KMS-11 (cell line): Measurements from ENCODE around the gene LMF2.
A peak's percentile ranks its signal among the peaks of the same experiment; 100 is the strongest.

Experiments used
- H2AFZ ChIP-seq: fragments of 200-600 bp; sonication (generic); 2 replicates; pipeline ENCODE4 v1.6.1; 2016; ENCODE audit warnings: antibody characterized with exemption, mixed run types, low read depth
- H3K27ac ChIP-seq: fragments of 200-600 bp; sonication (generic); 2 replicates; pipeline ENCODE4 v1.6.1; 2016; ENCODE audit warnings: mild to moderate bottlenecking, mixed run types
- H3K27me3 ChIP-seq: fragments of 200-600 bp; sonication (generic); 2 replicates; pipeline ENCODE4 v1.6.1; 2017; ENCODE audit warnings: mild to moderate bottlenecking, low read depth, mixed run types, moderate library complexity; ENCODE audit not compliant: insufficient read depth
- H3K36me3 ChIP-seq: fragments of 200-600 bp; sonication (generic); 2 replicates; pipeline ENCODE4 v1.6.1; 2017; ENCODE audit warnings: mild to moderate bottlenecking, mixed run types; ENCODE audit not compliant: insufficient read depth
- H3K4me1 ChIP-seq: fragments of 200-600 bp; sonication (generic); 2 replicates; pipeline ENCODE4 v1.6.1; 2016; ENCODE audit warnings: mild to moderate bottlenecking, low read depth, mixed run types; ENCODE audit not compliant: poor library complexity, severe bottlenecking
- H3K4me2 ChIP-seq: fragments of 200-600 bp; sonication (generic); 2 replicates; pipeline ENCODE4 v1.7.0; 2016; ENCODE audit warnings: mild to moderate bottlenecking, mixed run types
- H3K4me3 ChIP-seq: fragments of 200-600 bp; sonication (generic); IDR thresholded peaks from 2 replicates; pipeline ENCODE4 v1.6.1; 2017; ENCODE audit warnings: low read depth, low read length, mixed read lengths; ENCODE audit not compliant: insufficient read depth
- H3K79me2 ChIP-seq: fragments of 200-600 bp; sonication (generic); 2 replicates; pipeline ENCODE4 v1.6.1; 2016; ENCODE audit warnings: low read depth, mixed run types; ENCODE audit not compliant: insufficient read depth
- H3K9ac ChIP-seq: fragments of 200-600 bp; sonication (generic); 2 replicates; pipeline ENCODE4 v1.6.1; 2016; ENCODE audit warnings: mild to moderate bottlenecking, mixed run types
- H4K20me1 ChIP-seq: fragments of 200-600 bp; sonication (generic); 2 replicates; pipeline ENCODE4 v1.6.1; 2016; ENCODE audit warnings: mild to moderate bottlenecking, mixed run types; ENCODE audit not compliant: insufficient read depth
- CTCF ChIP-seq: fragments of 200-600 bp; sonication (generic); conservative IDR thresholded peaks from 2 replicates; pipeline ENCODE4 v1.6.1; 2017; ENCODE audit warnings: low read depth, mild to moderate bottlenecking, antibody characterized with exemption, low read length, moderate library complexity, mixed read lengths

LMF2 gene

GRCh38 chr22:50481045-50481439 lies 26.5 kb downstream of the LMF2 start:
- Histone ChIP-seq H3K27me3 (no peaks in the 10 kb centered on the region), H3K4me3 (no peak overlapping the region), H2AFZ (peak overlapping the region; percentile 42; the same call in 1 of the 2 replicates), H3K4me1 (no peaks in the 10 kb centered on the region), H3K9ac (no peak overlapping the region), H3K79me2 (no peaks in the 10 kb centered on the region), H4K20me1 (no peaks in the 10 kb centered on the region), H3K27ac (no peak overlapping the region), H3K4me2 (no peak overlapping the region), H3K36me3 (no peaks in the 10 kb centered on the region)
- TF ChIP-seq CTCF: no peak

GRCh38 chr22:50479721-50480120 lies 27.8 kb downstream of the LMF2 start:
- H3K4me3 ChIP-seq: no peak overlapping the region
- H3K4me2 ChIP-seq: no peak overlapping the region
- no peak for TF ChIP-seq CTCF
- no peaks in the 10 kb centered on the region for H3K36me3 ChIP-seq
- H3K79me2 ChIP-seq: no peaks in the 10 kb centered on the region
- no peaks in the 10 kb centered on the region for H3K4me1 ChIP-seq
- H4K20me1 ChIP-seq: no peaks in the 10 kb centered on the region
- no peak overlapping the region for H3K9ac ChIP-seq
- no peak overlapping the region for H3K27ac ChIP-seq
- H2AFZ ChIP-seq: no peak overlapping the region
- no peaks in the 10 kb centered on the region for H3K27me3 ChIP-seq

DNA sequence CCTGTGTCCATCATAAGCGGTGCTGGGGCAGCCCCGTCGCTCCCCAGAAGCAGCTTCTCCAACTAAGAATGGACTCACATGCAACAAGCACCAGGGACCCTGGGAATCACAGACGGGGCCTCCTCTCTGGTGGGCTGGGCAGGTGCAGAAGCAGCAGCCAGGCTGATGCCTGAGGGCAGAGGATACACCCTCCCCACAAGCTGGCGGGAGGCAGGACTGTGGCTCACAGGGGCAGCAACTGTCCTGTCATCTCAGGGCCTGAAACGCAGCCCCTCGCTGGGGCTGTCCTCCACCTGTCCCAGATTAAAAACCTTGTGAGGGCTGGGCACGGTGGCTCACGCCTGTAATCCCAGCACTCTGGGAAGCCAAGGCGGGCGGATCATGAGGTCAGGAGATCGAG lies 29.6 kb downstream of the LMF2 start:
- Histone ChIP-seq H2AFZ (no peak overlapping the region), H3K27me3 (no peaks in the 10 kb centered on the region), H3K9ac (no peak overlapping the region), H3K4me2 (no peak overlapping the region), H3K36me3 (no peaks in the 10 kb centered on the region), H3K4me3 (no peak overlapping the region), H3K79me2 (peaks cover 14% of the 10 kb centered on the region), H3K27ac (no peak overlapping the region), H3K4me1 (peaks cover 7% of the 10 kb centered on the region), H4K20me1 (no peaks in the 10 kb centered on the region)
- TF ChIP-seq CTCF: no peak

DNA sequence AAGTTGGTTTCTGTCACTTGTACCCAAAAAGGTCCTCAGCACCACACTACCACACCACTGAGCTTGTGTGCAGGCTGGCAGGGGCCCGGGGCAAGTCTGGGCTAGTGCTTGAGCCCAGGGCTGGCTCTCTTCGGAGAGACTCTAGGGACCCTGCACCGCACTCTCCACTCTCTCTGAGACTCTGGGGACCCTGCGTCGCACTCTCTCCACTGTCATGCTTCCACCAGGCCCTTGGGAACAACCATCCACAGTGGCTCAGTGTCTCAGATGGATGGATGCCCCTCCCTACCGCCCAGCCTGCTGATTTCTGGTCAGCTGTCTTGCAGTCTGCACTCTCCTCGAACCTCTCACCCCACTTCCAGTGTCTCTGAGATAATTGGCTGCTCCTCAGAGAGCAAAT lies 30.6 kb downstream of the LMF2 start:
- Histone ChIP-seq H3K36me3 (no peaks in the 10 kb centered on the region), H3K4me1 (peaks cover 17% of the 10 kb centered on the region), H3K9ac (no peak overlapping the region), H3K4me2 (no peak overlapping the region), H4K20me1 (no peaks in the 10 kb centered on the region), H3K79me2 (peaks cover 25% of the 10 kb centered on the region), H3K27me3 (no peaks in the 10 kb centered on the region), H3K27ac (no peak overlapping the region), H2AFZ (no peak overlapping the region), H3K4me3 (no peak overlapping the region)
- no peak for TF ChIP-seq CTCF

GRCh38 chr22:50475652-50476002 lies 31.9 kb downstream of the LMF2 start:
- Histone ChIP-seq H3K36me3 (no peaks in the 10 kb centered on the region), H4K20me1 (no peaks in the 10 kb centered on the region), H3K27ac (no peak overlapping the region), H3K4me2 (peak overlapping the region; percentile 72; the same call in 1 of the 2 replicates), H3K4me1 (peaks cover 30% of the 10 kb centered on the region), H3K79me2 (peaks cover 37% of the 10 kb centered on the region), H3K27me3 (no peaks in the 10 kb centered on the region), H3K4me3 (no peak overlapping the region), H2AFZ (no peak overlapping the region), H3K9ac (no peak overlapping the region)
- no peak for TF ChIP-seq CTCF
